ENCODE data around the gene TTC19.

GRCh38 chr17:15967706-15968399 is 31.8 kb upstream of the TTC19 start:
- TF ChIP-seq CTCF (conservative IDR thresholded peaks at IDR 0.05) (no peak), EZH2 (IDR thresholded peaks at IDR 0.05; ENCODE audit: low read depth) (no peak)
